ENCODE data around the gene LECT2.

LECT2 gene

GRCh38 chr5:135930029-135930948 lies 24.5 kb downstream of the LECT2 start:
- DNase-seq = peak; percentile 8

DNA sequence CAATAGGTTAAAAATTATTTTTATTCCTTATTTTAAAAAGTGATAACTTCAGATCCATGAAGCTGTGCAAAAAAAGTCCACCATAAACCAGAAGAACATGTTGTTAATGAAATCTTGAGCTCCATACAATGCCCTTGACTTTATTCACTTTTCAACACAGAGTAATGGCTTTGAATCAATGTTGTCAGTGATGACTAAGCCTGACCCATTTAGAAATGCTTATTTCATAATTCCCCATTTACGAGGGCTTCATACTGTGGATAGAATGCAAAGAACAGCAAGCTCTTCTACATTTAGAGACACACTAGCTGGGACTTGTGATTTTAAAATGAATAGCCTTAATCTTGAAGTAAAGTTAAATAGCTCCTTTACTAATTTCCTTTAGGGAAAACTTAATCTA lies 33.4 kb downstream of the LECT2 start:
- DNase-seq = no peak

DNA sequence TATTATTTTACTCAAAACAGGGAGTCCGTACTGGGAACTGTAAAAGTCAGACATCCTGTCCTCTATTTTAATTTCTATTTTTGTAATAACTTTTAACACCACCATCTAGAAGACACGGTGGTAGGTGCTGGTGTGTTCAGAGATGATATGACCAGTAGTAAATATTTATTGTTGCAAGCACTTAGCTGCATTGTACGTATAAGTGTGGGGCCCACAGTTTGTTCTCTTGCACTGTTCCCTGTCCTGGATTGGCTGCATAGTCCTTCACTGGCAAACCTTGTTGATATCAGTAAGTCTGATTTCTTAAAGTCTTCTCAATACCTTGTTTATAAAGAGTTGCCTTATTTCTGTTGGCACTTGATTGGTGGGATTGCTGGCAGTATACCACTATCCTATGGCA lies 34.6 kb downstream of the LECT2 start:
- no peak for DNase-seq

- no peak for DNase-seq
These were observed 38.0 kb downstream of the LECT2 start for GRCh38 chr5:135916638-135917263.

- no peak for DNase-seq
These were observed 39.2 kb downstream of the LECT2 start for GRCh38 chr5:135915466-135916001.

GRCh38 chr5:135913713-135914626 lies 40.8 kb downstream of the LECT2 start:
- peak; percentile 16 for DNase-seq

DNA sequence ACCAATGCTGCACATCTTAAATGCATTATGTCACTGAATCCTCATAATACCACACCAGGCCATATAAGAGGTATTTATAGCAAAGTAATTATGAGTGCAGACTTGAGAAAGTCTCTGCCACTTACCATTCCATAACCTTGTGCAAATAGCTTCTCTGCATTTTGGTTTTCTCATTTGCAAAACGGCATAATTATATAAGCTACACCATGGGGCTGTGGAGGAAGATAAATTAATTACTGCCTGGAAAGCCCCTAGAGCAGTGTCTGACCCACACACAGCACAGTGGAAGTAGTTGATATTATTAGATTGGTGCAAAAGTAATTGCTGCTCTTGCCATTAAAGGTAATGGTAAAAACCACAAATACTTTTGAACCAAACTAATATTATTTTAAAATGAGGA lies 49.6 kb downstream of the LECT2 start:
- DNase-seq = no peak

DNA sequence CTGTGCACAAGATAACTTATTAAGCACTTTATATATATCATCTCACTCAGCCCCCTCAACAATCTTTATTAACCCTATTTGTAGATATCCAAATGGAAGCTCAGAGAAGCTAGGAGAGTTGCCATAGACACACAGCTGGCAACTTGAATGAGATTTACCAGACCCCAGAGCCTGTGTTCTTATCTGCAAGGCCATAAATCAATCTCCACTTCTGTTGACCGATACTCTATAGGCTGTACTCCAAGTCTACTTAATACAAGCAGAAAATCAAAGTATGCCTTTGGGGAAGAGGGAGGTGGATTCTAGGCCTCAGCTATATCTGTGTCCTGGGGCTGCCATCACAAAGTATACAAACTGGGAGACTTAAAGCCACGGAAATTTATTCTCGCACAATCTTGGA lies 53.1 kb downstream of the LECT2 start:
- DNase-seq = no peak

DNA sequence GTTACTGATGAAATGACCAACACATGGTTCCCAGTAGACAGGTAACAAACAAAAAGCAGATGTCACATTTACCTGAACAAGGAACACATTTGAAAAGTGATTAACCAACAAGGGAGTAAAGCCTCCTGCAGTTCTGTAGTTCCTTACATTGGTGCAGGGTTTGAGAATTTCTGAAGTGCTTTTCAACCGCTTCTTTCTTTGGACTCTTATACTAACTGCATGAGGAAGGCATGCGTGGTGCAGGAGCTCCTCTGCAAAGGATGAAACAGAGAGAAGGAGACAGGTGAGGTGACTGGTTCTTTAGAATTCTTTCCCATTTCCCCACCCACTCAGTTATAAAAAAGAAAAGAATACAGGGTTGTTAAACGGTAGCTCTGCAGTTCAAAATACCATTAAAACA lies 54.5 kb downstream of the LECT2 start:
- no peak for DNase-seq

DNA sequence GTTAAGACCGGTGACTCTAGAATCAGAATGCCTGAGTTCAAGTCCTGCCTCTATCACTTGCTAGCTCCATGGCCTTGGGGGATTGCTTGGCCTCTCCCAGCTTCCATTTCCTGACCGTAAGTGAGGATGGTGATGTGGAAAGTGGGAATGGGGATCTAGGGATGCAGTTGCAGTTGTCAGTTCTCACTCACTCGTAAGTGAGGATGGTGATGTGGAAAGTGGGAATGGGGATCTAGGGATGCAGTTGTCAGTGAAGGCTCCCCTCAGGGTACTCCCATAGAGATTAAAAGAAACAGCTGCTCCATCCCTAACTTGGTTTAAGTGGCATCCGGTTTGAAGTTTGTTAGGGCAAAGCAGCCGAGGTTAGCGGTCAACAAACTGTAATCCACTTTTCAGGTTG lies 56.1 kb downstream of the LECT2 start:
- DNase-seq = no peak

All from hematopoietic multipotent progenitor cell treated with erythropoietin and hydrocortisone succinate and interleukin-3 and kit ligand, for 6 days (in vitro differentiated cells).